DND-41 (cell line): ENCODE measurements around the gene WDR38.

Experiments
- EZH2 ChIP-seq: IDR thresholded peaks from 3 replicates; pipeline ENCODE4 v1.6.1; 2012; ENCODE audit warnings: borderline replicate concordance, low read depth, mild to moderate bottlenecking, moderate library complexity, low read length, inconsistent platforms; ENCODE audit not compliant: severe bottlenecking
- TF ChIP-seq, protein P1 (sequence below): IDR thresholded peaks from 2 replicates; pipeline ENCODE4 v1.5.1; 2012; ENCODE audit warnings: borderline replicate concordance, low read length, moderate library complexity, mild to moderate bottlenecking; ENCODE audit not compliant: poor library complexity, severe bottlenecking; ENCODE audit errors: extremely low read depth

DNA sequence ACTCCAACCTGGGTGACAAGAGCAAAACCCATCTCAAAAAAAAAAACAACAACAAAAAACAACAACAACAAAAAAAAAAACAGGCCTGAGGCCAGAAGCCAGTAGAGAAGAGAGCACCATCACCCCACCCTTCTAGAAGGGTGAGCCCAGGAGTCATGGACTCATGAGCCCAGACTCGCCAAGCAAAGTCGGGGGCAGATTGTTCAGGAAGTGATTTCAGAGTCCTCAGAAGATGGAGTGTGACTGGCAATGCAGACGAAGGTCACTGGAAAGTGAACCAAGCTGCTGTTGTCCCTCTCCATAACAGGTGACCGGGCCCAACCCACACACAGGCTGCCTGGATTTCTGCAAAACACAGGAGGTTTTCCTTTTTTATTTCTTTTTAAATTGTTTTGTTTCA is 9.0 kb upstream of the WDR38 start:
- TF ChIP-seq, protein P1, sequence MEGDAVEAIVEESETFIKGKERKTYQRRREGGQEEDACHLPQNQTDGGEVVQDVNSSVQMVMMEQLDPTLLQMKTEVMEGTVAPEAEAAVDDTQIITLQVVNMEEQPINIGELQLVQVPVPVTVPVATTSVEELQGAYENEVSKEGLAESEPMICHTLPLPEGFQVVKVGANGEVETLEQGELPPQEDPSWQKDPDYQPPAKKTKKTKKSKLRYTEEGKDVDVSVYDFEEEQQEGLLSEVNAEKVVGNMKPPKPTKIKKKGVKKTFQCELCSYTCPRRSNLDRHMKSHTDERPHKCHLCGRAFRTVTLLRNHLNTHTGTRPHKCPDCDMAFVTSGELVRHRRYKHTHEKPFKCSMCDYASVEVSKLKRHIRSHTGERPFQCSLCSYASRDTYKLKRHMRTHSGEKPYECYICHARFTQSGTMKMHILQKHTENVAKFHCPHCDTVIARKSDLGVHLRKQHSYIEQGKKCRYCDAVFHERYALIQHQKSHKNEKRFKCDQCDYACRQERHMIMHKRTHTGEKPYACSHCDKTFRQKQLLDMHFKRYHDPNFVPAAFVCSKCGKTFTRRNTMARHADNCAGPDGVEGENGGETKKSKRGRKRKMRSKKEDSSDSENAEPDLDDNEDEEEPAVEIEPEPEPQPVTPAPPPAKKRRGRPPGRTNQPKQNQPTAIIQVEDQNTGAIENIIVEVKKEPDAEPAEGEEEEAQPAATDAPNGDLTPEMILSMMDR: no peak
- no peak for TF ChIP-seq EZH2
